Activated T-cell treated with anti-CD3 and anti-CD28 coated beads for 1 hour (primary cell): Measurements from ENCODE around the gene NAALADL2.

Experiments used
- DNase-seq: peaks from one replicate; pipeline ENCODE4 v3.0.0-alpha.2; 2020; ENCODE audit warnings: low read depth

NAALADL2 gene

GRCh38 chr3:175200391-175201095 lies 341.4 kb downstream of the NAALADL2 start:
- DNase-seq, result no peak

- no peak for DNase-seq
These were observed 348.2 kb downstream of the NAALADL2 start for GRCh38 chr3:175207361-175207760.

- no peak for DNase-seq
These were observed 349.2 kb downstream of the NAALADL2 start for GRCh38 chr3:175208326-175208725.

GRCh38 chr3:175211466-175211865 lies 352.3 kb downstream of the NAALADL2 start:
- DNase-seq, result no peak

GRCh38 chr3:175212896-175213295 lies 353.8 kb downstream of the NAALADL2 start:
- no peak for DNase-seq

GRCh38 chr3:175214216-175214615 lies 355.1 kb downstream of the NAALADL2 start:
- no peak for DNase-seq

GRCh38 chr3:175215833-175216232 lies 356.7 kb downstream of the NAALADL2 start:
- no peak for DNase-seq

GRCh38 chr3:175222356-175222755 lies 363.2 kb downstream of the NAALADL2 start:
- DNase-seq, result no peak

GRCh38 chr3:175224051-175224450 lies 364.9 kb downstream of the NAALADL2 start:
- no peak for DNase-seq

GRCh38 chr3:175226444-175226843 lies 367.3 kb downstream of the NAALADL2 start:
- no peak for DNase-seq

- no peak for DNase-seq
These were observed 368.0 kb downstream of the NAALADL2 start for GRCh38 chr3:175227126-175227525.

- DNase-seq, result no peak
These were observed 375.1 kb downstream of the NAALADL2 start for GRCh38 chr3:175233957-175234940.

GRCh38 chr3:175238801-175239200 lies 379.7 kb downstream of the NAALADL2 start:
- no peak for DNase-seq

GRCh38 chr3:175240921-175241320 lies 381.8 kb downstream of the NAALADL2 start:
- DNase-seq, result no peak

- DNase-seq, result no peak
These were observed 383.1 kb downstream of the NAALADL2 start for GRCh38 chr3:175242243-175242642.

GRCh38 chr3:175246234-175246633 lies 387.1 kb downstream of the NAALADL2 start:
- DNase-seq, result no peak

GRCh38 chr3:175246766-175247165 lies 387.6 kb downstream of the NAALADL2 start:
- DNase-seq, result no peak

- no peak for DNase-seq
These were observed 388.5 kb downstream of the NAALADL2 start for GRCh38 chr3:175247629-175248028.

GRCh38 chr3:175248832-175249231 lies 389.7 kb downstream of the NAALADL2 start:
- no peak for DNase-seq

- no peak for DNase-seq
These were observed 396.6 kb downstream of the NAALADL2 start for GRCh38 chr3:175255698-175256097.

- DNase-seq, result no peak
These were observed 398.0 kb downstream of the NAALADL2 start for GRCh38 chr3:175257123-175257522.

- no peak for DNase-seq
These were observed 399.6 kb downstream of the NAALADL2 start for GRCh38 chr3:175258763-175259162.

GRCh38 chr3:175260145-175260794 lies 401.1 kb downstream of the NAALADL2 start:
- DNase-seq, result no peak
